ENCODE measurements around the gene FES. TPM values are rescaled to one million over a fixed set of nuclear protein-coding genes. Genes with fewer than 3 reads are reported as not detected.

FES gene
- total and polyA plus RNA-seq, 7 donors = 4.9 to 35.5 (median 28.0) TPM

GRCh38 chr15:90860450-90860849, 23.9 kb upstream of the FES start:
- no peak for TF ChIP-seq POLR2A (IDR thresholded peaks at IDR 0.05)
- TF ChIP-seq, protein P1, sequence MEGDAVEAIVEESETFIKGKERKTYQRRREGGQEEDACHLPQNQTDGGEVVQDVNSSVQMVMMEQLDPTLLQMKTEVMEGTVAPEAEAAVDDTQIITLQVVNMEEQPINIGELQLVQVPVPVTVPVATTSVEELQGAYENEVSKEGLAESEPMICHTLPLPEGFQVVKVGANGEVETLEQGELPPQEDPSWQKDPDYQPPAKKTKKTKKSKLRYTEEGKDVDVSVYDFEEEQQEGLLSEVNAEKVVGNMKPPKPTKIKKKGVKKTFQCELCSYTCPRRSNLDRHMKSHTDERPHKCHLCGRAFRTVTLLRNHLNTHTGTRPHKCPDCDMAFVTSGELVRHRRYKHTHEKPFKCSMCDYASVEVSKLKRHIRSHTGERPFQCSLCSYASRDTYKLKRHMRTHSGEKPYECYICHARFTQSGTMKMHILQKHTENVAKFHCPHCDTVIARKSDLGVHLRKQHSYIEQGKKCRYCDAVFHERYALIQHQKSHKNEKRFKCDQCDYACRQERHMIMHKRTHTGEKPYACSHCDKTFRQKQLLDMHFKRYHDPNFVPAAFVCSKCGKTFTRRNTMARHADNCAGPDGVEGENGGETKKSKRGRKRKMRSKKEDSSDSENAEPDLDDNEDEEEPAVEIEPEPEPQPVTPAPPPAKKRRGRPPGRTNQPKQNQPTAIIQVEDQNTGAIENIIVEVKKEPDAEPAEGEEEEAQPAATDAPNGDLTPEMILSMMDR (IDR thresholded peaks at IDR 0.05) = no peak
- no peak for TF ChIP-seq POLR2AphosphoS5 (IDR thresholded peaks at IDR 0.05)
- TF ChIP-seq EP300 (IDR thresholded peaks at IDR 0.05) = no peak
- H3K27ac ChIP-seq = no peak overlapping the region
- no peak overlapping the region for H3K4me3 ChIP-seq
- intact Hi-C loops (cut with DNase I) = no loop called here
- no peaks in the 10 kb centered on the region for H3K36me3 ChIP-seq
- no peaks in the 10 kb centered on the region for H3K4me1 ChIP-seq
- H3K27me3 ChIP-seq = no peaks in the 10 kb centered on the region
- no peaks in the 10 kb centered on the region for H3K9me3 ChIP-seq
- DNase-seq = no peak
- 29 to 85% methylated on average over 7 of the region's 7 CpGs for WGBS, 2 donors

- DNase-seq = no peak
- intact Hi-C loops (cut with DNase I) = no loop called here
- no peak for TF ChIP-seq POLR2A (IDR thresholded peaks at IDR 0.05)
- TF ChIP-seq, protein P1 (IDR thresholded peaks at IDR 0.05) = no peak
- Histone ChIP-seq H3K27ac (no peak overlapping the region), H3K27me3 (no peaks in the 10 kb centered on the region), H3K4me1 (no peaks in the 10 kb centered on the region), H3K36me3 (no peaks in the 10 kb centered on the region), H3K4me3 (no peak overlapping the region), H3K9me3 (no peaks in the 10 kb centered on the region)
- WGBS, 2 donors = 19 to 71% methylated on average over 14 of the region's 14 CpGs
Observed at GRCh38 chr15:90860942-90861675, 23.2 kb upstream of the FES start.

DNA sequence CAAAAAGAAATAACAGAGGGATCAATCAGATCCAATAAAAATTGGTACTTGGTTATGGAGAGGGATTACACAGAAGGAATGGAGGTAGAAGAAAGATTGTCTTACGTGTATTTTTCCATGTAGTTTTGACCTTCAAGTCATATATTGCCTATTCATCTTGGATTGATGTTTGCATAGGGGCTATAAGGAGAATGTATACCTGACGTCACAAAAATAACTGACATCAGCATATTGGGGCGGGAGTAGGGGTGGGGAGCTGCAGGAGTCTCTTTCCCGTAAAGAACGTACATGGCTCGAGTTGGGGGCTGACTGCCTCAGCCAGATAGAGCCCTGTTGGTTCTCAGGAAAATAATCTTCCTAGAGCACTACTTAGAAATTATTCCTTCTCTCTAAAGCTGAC, 21.8 kb upstream of the FES start:
- Histone ChIP-seq H3K4me3 (no peak overlapping the region), H3K27me3 (no peaks in the 10 kb centered on the region), H3K9me3 (no peaks in the 10 kb centered on the region), H3K27ac (no peak overlapping the region), H3K36me3 (no peaks in the 10 kb centered on the region), H3K4me1 (no peaks in the 10 kb centered on the region)
- intact Hi-C loops (cut with DNase I) = no loop called here
- WGBS, 2 donors = 47 to 84% methylated on average over 6 of the region's 6 CpGs
- DNase-seq = no peak
- TF ChIP-seq, protein P1 (IDR thresholded peaks at IDR 0.05) = no peak
- no peak for TF ChIP-seq POLR2A (IDR thresholded peaks at IDR 0.05)
- no peak for TF ChIP-seq POLR2AphosphoS5 (IDR thresholded peaks at IDR 0.05)
- TF ChIP-seq EP300 (IDR thresholded peaks at IDR 0.05) = no peak

GRCh38 chr15:90862964-90863778, 21.1 kb upstream of the FES start:
- Histone ChIP-seq H3K4me1 (no peaks in the 10 kb centered on the region), H3K27me3 (no peaks in the 10 kb centered on the region), H3K36me3 (no peaks in the 10 kb centered on the region), H3K4me3 (no peak overlapping the region), H3K9me3 (no peaks in the 10 kb centered on the region), H3K27ac (no peak overlapping the region)
- intact Hi-C loops (cut with DNase I) = no loop called here
- TF ChIP-seq, protein P1 (IDR thresholded peaks at IDR 0.05) = no peak
- TF ChIP-seq POLR2A (IDR thresholded peaks at IDR 0.05) (no peak), EP300 (IDR thresholded peaks at IDR 0.05) (no peak), POLR2AphosphoS5 (IDR thresholded peaks at IDR 0.05) (no peak)
- WGBS, 2 donors = 75 to 80% methylated on average over 5 of the region's 5 CpGs
- no peak for DNase-seq
